Activated naive CD8-positive, alpha-beta T cell treated with anti-CD3 and anti-CD28 coated beads, Interleukin-2, amount 10 ng/mL, durations not matched to agents 7 days and 5 days (primary cell): ENCODE results near the gene KRT79. TPM values are rescaled to one million over a fixed set of nuclear protein-coding genes. Genes with fewer than 3 reads are reported as not detected.
"Not testable (repeated sequence)": the region's sequence is repeated elsewhere in the genome, so short reads cannot be mapped to it uniquely, and the experiment has no call there.

Experiments used
- ATAC-seq: fragments of 150-1000 bp; cut with Tn5 transposase; one replicate; pipeline ENCODE4 v1.10.0; 2021; ENCODE audit warnings: low read depth, moderate library complexity
- POLR2A ChIA-PET: fragments of 350-600 bp; sonication (Branson Sonifier 250); formaldehyde crosslinking; loops from one replicate; lab custom pipeline; 2021; ENCODE audit warnings: antibody characterized with exemption; lab: Charles Lee
- DNase-seq: peaks from one replicate; pipeline ENCODE4 v3.0.0; 2021
- H3K27ac Mint-ChIP-seq: one replicate; pipeline ENCODE4 v1.8.0; 2022; ENCODE audit warnings: mild to moderate bottlenecking, mixed read lengths
- H3K27me3 Mint-ChIP-seq: one replicate; pipeline ENCODE4 v1.8.0; 2022; ENCODE audit warnings: mild to moderate bottlenecking, moderate library complexity, mixed read lengths
- H3K36me3 Mint-ChIP-seq: one replicate; pipeline ENCODE4 v1.8.0; 2021; ENCODE audit warnings: mild to moderate bottlenecking, mixed read lengths
- H3K4me1 Mint-ChIP-seq: one replicate; pipeline ENCODE4 v1.8.0; 2021; ENCODE audit warnings: mixed read lengths
- H3K4me3 Mint-ChIP-seq: one replicate; pipeline ENCODE4 v1.8.0; 2022; ENCODE audit warnings: mild to moderate bottlenecking, moderate library complexity, mixed read lengths
- H3K9me3 Mint-ChIP-seq: one replicate; pipeline ENCODE4 v1.8.0; 2021; ENCODE audit warnings: mixed read lengths
- total RNA-seq, 2 experiments: library from RNA; stranded (reverse); gene quantifications; one replicate each; pipeline ENCODE4 v1.2.3, GENCODE V29; 2021

Gene KRT79
- not detected for total RNA-seq

- peak within 1 kb of the TSS; percentile 63 for H3K27ac Mint-ChIP-seq
- peaks cover 34% of the 10 kb centered on the region for H3K4me1 Mint-ChIP-seq
- H3K27me3 Mint-ChIP-seq = peaks cover 3% of the 10 kb centered on the region
- no peaks in the 10 kb centered on the region for H3K36me3 Mint-ChIP-seq
- ATAC-seq (no peak), DNase-seq (no peak)
- no peak within 1 kb of the TSS for H3K4me3 Mint-ChIP-seq
- H3K9me3 Mint-ChIP-seq = no peaks in the 10 kb centered on the region
- POLR2A ChIA-PET = no interaction called here
These were observed at the start of gene KRT79 for GRCh38 chr12:52833922-52834726. TSS of gene KRT79 (minus strand) at chr12:52834311. CDS start at chr12:52834260, 51 bp downstream.

GRCh38 chr12:52880499-52880898, 46.4 kb upstream of the KRT79 start:
- not testable (repeated sequence) for H3K36me3 Mint-ChIP-seq, H3K27ac Mint-ChIP-seq, DNase-seq, H3K4me1 Mint-ChIP-seq, ATAC-seq, H3K27me3 Mint-ChIP-seq, H3K9me3 Mint-ChIP-seq, H3K4me3 Mint-ChIP-seq
- POLR2A ChIA-PET = interaction anchor here (1.3 kb wide), 1 partner anchor 519 kb away, joined by 3 read pairs; no protein-coding TSS in a partner anchor

DNA sequence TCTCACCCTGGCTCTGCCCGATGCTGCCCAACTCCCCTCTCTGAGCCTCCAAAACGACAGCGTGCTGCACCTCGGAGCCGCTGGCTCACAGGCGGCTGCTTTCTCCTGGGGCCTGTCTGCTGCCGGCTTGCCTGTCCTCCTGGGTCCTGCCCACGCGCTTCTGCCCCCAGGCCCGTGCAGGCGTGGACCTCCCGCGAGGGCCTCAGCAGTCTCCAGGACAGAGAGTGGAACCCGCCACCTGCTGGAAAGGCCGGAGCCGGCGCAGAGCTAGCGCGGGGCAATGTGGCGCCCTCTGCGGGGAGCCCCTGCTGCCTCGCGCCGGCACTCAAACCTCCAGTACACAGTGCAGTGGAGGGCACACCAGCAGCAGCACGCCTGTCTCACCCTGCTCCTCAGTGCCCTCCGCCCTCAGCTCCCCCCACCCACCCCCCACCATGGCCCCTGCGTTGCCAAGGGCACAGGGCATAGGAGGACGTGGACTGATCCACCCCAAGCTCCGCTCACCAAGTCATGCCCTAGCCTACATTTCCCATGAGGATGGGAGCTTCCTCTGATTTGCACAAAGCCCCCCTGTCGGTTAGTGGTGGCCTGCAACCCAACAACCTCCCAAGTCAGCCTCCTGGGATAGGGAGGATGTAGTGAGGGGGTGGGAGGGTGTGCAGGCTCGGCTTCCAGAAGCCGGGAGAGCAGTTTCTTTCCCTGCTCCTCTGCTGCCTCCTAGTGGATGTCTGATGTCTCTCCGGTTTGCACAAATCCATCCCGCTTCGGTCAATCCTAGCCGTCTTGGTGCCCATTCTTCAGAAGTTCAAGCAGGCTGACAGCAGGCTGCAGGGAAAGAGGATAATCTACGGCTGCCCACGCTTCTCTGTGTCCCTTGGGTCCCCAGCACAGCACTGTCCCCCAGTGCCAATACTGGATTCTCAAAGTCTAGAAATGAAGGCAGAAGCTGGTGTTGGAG, 45.6 kb upstream of the KRT79 start:
- ATAC-seq (peak; percentile 95), DNase-seq (peak; percentile 84)
- H3K27ac Mint-ChIP-seq = no peak overlapping the region
- no peaks in the 10 kb centered on the region for H3K9me3 Mint-ChIP-seq
- H3K36me3 Mint-ChIP-seq = no peaks in the 10 kb centered on the region
- peaks cover 7% of the 10 kb centered on the region for H3K27me3 Mint-ChIP-seq
- H3K4me1 Mint-ChIP-seq = peaks cover 9% of the 10 kb centered on the region
- POLR2A ChIA-PET = interaction anchor here (1.0 to 1.3 kb wide), 2 partner anchors 294 to 519 kb away, joined by 3 read pairs; no protein-coding TSS in a partner anchor
- H3K4me3 Mint-ChIP-seq = peak overlapping the region; percentile 68

DNA sequence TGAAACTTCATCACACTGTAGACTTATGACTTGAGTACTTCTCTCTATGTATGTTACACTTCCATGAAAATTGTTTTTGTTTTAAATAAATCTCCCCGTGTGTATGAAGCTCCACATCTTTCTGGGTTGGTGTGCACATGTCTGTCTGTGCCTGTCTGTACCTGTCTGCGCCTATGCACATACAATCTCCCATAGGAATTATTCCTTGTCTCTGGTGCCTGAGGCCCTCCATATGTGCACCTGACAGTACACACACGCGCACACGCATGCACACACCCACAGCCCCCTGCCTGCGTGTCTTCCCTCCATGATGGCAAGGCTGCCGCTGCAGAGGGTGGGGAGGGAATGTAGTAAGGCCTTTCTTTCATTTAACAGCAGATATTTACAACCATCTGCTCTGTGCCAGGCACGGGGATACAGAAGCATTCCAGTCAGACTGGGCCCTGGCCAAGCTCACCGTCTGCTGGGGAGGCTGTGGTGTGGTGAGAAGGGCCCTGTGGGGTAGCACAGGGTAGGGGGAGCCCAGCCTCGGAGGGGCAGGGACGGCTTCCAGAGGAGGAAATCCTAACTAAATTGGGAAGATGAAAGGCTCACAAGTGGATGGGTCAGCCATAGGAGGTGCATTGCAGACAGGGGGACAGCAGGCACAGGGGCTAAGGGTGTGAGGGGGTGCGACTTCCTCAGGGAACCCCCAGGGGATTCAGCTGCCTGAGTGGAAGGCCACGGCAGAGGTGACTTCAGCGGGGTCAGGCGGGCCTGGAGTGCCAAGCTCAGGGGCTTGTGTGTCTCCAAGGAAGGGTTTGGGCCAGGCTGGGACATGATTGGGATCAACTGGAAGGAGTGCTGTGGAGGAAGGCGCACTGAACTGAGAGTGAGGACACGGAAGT, 44.6 kb upstream of the KRT79 start:
- POLR2A ChIA-PET = no interaction called here
- Mint-ChIP-seq H3K4me1 (peaks cover 12% of the 10 kb centered on the region), H3K9me3 (no peaks in the 10 kb centered on the region), H3K36me3 (no peaks in the 10 kb centered on the region), H3K27me3 (peaks cover 8% of the 10 kb centered on the region), H3K4me3 (no peak overlapping the region), H3K27ac (no peak overlapping the region)
- ATAC-seq (no peak), DNase-seq (no peak)

DNA sequence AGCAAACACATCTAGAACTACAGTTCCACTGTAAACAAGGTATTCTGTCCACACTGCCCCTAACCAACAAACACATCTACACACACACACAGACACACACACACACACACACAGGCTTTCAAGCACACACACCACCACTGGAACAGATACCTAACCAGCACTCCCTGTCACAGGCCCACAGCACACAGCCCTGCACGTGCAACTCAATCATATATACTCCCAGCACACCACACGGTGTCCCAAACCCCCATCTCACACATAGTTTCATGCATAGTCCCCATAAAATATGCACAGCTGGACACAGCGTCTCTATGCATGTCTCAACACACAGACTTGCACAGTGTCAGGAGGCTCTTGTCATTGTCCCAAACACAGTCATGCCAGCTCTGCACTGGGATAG, 43.1 kb upstream of the KRT79 start:
- Mint-ChIP-seq H3K27ac (no peak overlapping the region), H3K4me3 (no peak overlapping the region)
- POLR2A ChIA-PET = no interaction called here

DNA sequence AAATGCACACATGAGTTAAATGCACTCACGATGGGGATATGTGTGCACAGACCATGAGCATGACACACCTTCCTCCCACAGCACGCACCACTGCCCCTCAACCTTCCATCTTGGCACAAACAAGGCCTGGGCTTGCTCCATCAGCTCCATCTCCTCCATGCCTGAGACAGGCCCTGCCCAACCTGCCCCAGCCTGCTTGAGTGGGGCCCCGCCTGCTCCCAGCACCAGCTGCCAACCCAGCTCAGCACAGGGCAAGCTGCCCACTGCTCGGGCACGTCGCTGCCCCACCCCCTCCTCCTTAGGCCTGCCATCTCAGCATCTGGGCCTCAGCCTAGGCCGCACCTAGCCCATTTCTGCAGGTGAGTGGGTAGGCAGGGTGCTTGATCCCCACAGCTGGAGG, 42.3 kb upstream of the KRT79 start:
- Mint-ChIP-seq H3K9me3 (no peaks in the 10 kb centered on the region), H3K27me3 (peaks cover 14% of the 10 kb centered on the region), H3K27ac (no peak overlapping the region), H3K36me3 (no peaks in the 10 kb centered on the region), H3K4me3 (no peak overlapping the region), H3K4me1 (peaks cover 18% of the 10 kb centered on the region)
- DNase-seq = no peak
- POLR2A ChIA-PET = interaction anchor here (0.6 kb wide), 1 partner anchor 299 kb away, joined by 3 read pairs; no protein-coding TSS in a partner anchor
- ATAC-seq = no peak

More for the DNA sequence above, 43.1 kb upstream of the KRT79 start:
- peaks cover 18% of the 10 kb centered on the region for H3K27me3 Mint-ChIP-seq
- no peaks in the 10 kb centered on the region for H3K36me3 Mint-ChIP-seq
- no peaks in the 10 kb centered on the region for H3K9me3 Mint-ChIP-seq
- H3K4me1 Mint-ChIP-seq = peaks cover 18% of the 10 kb centered on the region
- DNase-seq = no peak
- no peak for ATAC-seq

GRCh38 chr12:52874573-52875435, 40.7 kb upstream of the KRT79 start:
- H3K4me3 Mint-ChIP-seq = peak overlapping the region; percentile 81
- ATAC-seq (no peak), DNase-seq (no peak)
- peaks cover 15% of the 10 kb centered on the region for H3K4me1 Mint-ChIP-seq
- no peaks in the 10 kb centered on the region for H3K36me3 Mint-ChIP-seq
- H3K27me3 Mint-ChIP-seq = peaks cover 11% of the 10 kb centered on the region
- POLR2A ChIA-PET = interaction anchor here (0.6 to 1.4 kb wide), 2 partner anchors 73 to 290 kb away, joined by 4 to 5 read pairs; no protein-coding TSS in a partner anchor
- H3K27ac Mint-ChIP-seq = peak overlapping the region; percentile 52
- H3K9me3 Mint-ChIP-seq = no peaks in the 10 kb centered on the region

- Mint-ChIP-seq H3K4me1 (peaks cover 15% of the 10 kb centered on the region), H3K4me3 (peak overlapping the region; percentile 81), H3K9me3 (no peaks in the 10 kb centered on the region), H3K27ac (peak overlapping the region; percentile 52), H3K27me3 (peaks cover 11% of the 10 kb centered on the region), H3K36me3 (no peaks in the 10 kb centered on the region)
- peak; percentile 69 for DNase-seq
- POLR2A ChIA-PET = interaction anchor here (0.6 to 1.4 kb wide), 2 partner anchors 74 to 289 kb away, joined by 4 to 5 read pairs; no protein-coding TSS in a partner anchor
- peak; percentile 82 for ATAC-seq
These were observed 39.9 kb upstream of the KRT79 start for GRCh38 chr12:52873832-52874572.

GRCh38 chr12:52873513-52873831, 39.4 kb upstream of the KRT79 start:
- Mint-ChIP-seq H3K4me3 (peak overlapping the region; percentile 71), H3K9me3 (no peaks in the 10 kb centered on the region), H3K4me1 (peaks cover 15% of the 10 kb centered on the region), H3K36me3 (no peaks in the 10 kb centered on the region), H3K27ac (peak overlapping the region; percentile 22), H3K27me3 (peaks cover 11% of the 10 kb centered on the region)
- POLR2A ChIA-PET = interaction anchor here (1.4 kb wide), 1 partner anchor 288 kb away, joined by 5 read pairs; no protein-coding TSS in a partner anchor
- DNase-seq = no peak
- no peak for ATAC-seq

DNA sequence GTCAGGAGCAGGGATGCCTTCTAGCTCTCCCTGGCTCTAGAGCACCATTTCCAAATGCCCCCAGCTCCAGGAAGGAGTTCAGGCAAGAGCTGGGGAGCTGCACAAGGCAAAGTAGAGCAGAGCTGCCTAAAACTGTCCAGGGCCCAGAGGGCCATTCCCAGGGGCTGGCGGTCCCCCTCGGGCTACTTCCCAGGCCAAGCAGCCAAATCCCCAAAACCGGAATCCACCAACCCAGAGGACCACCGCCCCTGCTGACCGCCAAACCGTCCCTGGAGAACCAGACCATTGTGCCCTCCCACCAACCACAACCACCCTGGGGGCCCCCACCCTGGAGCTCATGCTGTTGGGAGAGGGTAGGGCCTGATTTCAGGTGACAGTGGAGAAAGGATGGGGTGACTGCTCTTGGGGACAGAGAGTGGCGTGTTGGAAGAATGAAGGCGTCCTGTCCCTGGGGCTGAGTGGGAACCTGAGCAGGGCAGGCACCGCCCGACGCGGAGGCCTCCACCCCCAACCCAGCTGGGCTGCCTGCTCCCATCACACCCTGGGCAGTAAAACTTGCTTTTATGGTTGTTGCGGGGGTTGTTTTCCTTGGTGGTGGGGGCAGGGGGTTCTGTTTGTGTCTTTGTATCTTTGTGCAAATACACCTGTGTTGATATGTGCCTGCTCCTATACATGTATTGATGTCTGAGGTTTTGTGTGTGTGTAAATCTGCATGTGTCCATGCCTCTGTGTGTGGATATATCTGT, 38.7 kb upstream of the KRT79 start:
- H3K4me1 Mint-ChIP-seq = peaks cover 15% of the 10 kb centered on the region
- peaks cover 11% of the 10 kb centered on the region for H3K27me3 Mint-ChIP-seq
- no peak for ATAC-seq
- DNase-seq = no peak
- H3K4me3 Mint-ChIP-seq = peak overlapping the region; percentile 71
- H3K27ac Mint-ChIP-seq = no peak overlapping the region
- POLR2A ChIA-PET = no interaction called here
- no peaks in the 10 kb centered on the region for H3K36me3 Mint-ChIP-seq
- H3K9me3 Mint-ChIP-seq = no peaks in the 10 kb centered on the region
